PC-9 (cell line): ENCODE measurements around the gene HES5.

Source experiments
- EZH2 ChIP-seq: fragments of 200-600 bp; sonication (generic); IDR thresholded peaks from 2 replicates; pipeline ENCODE4 v1.8.0; 2017; ENCODE audit warnings: antibody characterized with exemption, low read depth
- TF ChIP-seq, protein P1 (sequence below): fragments of 200-600 bp; sonication (generic); conservative IDR thresholded peaks from 2 replicates; pipeline ENCODE4 v1.6.1; 2017; ENCODE audit warnings: mixed run types, antibody characterized with exemption, mild to moderate bottlenecking, moderate library complexity

DNA sequence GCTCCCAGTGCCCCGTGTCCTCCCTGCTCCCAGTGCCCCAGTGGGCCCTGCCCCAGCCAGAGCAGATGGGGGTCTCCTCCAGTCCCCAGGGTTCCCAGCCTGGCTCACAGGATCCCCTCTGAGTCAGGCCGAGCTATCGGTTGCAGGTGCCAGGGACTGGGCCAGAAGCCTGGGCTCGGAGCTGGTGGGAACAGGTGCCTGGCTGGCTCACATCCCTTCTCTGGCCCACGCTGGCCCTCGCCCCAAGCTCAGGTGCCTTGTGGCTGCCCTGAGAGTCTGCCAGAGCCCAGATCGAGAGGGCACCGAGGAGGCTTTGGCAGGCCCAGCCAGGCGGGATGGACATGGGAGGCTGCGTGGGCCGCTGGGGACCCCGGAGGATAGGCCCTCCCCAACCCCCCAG is 35.0 kb downstream of the HES5 start:
- TF ChIP-seq, protein P1, sequence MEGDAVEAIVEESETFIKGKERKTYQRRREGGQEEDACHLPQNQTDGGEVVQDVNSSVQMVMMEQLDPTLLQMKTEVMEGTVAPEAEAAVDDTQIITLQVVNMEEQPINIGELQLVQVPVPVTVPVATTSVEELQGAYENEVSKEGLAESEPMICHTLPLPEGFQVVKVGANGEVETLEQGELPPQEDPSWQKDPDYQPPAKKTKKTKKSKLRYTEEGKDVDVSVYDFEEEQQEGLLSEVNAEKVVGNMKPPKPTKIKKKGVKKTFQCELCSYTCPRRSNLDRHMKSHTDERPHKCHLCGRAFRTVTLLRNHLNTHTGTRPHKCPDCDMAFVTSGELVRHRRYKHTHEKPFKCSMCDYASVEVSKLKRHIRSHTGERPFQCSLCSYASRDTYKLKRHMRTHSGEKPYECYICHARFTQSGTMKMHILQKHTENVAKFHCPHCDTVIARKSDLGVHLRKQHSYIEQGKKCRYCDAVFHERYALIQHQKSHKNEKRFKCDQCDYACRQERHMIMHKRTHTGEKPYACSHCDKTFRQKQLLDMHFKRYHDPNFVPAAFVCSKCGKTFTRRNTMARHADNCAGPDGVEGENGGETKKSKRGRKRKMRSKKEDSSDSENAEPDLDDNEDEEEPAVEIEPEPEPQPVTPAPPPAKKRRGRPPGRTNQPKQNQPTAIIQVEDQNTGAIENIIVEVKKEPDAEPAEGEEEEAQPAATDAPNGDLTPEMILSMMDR: no peak
- TF ChIP-seq EZH2: no peak
